SJSA1 (cell line): ENCODE data around the gene VCAM1. TPM values are rescaled to one million over a fixed set of nuclear protein-coding genes. Genes with fewer than 3 reads are reported as not detected.
A peak's percentile ranks its signal among the peaks of the same experiment; 100 is the strongest.
"Not testable (repeated sequence)": the region's sequence is repeated elsewhere in the genome, so short reads cannot be mapped to it uniquely, and the experiment has no call there.

ENCODE experiments used
- DNase-seq, 2 experiments: peaks; one replicate each; pipeline ENCODE4 v3.0.0-alpha.2; 2015 to 2020; ENCODE audit warnings: low spot score in 2 of 2, low read depth in 1 of 2
- H3K27ac ChIP-seq: fragments of 250-450 bp; sonication (Bioruptor Pico); 2 replicates; pipeline ENCODE4 v1.5.1; 2020; ENCODE audit warnings: mild to moderate bottlenecking, moderate library complexity
- H3K27me3 ChIP-seq: fragments of 250-450 bp; sonication (Bioruptor Pico); replicated peaks from 2 replicates; pipeline ENCODE4 v1.5.1; 2020; ENCODE audit warnings: mild to moderate bottlenecking, moderate library complexity
- H3K36me3 ChIP-seq: fragments of 250-450 bp; sonication (Bioruptor Pico); 2 replicates; pipeline ENCODE4 v1.5.1; 2020; ENCODE audit warnings: mild to moderate bottlenecking
- H3K4me1 ChIP-seq: fragments of 250-450 bp; sonication (Bioruptor Pico); replicated peaks from 2 replicates; pipeline ENCODE4 v1.6.1; 2021; ENCODE audit warnings: mild to moderate bottlenecking
- H3K4me3 ChIP-seq: fragments of 250-450 bp; sonication (Bioruptor Pico); 2 replicates; pipeline ENCODE4 v1.5.1; 2020; ENCODE audit warnings: mild to moderate bottlenecking
- H3K9me3 ChIP-seq: fragments of 250-450 bp; sonication (Bioruptor Pico); replicated peaks from 2 replicates; pipeline ENCODE4 v1.5.1; 2020; ENCODE audit warnings: mild to moderate bottlenecking
- total RNA-seq: library from RNA; depleted of rRNA; stranded (reverse); fragments of >200 nt; shearing (Covaris generic); gene quantifications from 2 replicates; pipeline ENCODE4 v1.2.3, GENCODE V29; 2014

VCAM1 gene
- total RNA-seq, 1 experiment from 2014 or later, result 11.0 TPM

DNA sequence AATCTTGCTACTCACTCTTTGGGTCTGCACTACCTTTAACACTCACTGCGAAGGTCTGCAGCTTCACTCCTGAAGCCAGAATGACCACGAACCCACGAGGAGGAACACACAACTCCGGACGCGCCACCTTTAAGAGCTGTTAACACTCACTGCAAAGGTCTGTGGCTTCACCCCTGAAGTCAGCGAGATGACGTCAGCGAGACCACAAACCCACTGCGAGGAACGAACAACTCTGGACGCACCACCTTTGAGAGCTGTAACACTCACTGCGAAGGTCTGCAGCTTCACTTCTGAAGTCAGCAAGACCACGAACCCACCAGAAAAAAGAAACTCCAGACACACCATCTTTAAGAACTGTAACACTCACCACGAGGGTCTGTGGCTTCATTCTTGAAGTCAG lies 6.5 kb upstream of the VCAM1 start:
- not testable (repeated sequence) for H3K4me3 ChIP-seq, DNase-seq, H3K36me3 ChIP-seq, H3K27me3 ChIP-seq, H3K9me3 ChIP-seq
- Histone ChIP-seq H3K4me1 (peaks cover 55% of the 10 kb centered on the region), H3K27ac (peak overlapping the region; percentile 81)

GRCh38 chr1:100713626-100714025 lies 5.9 kb upstream of the VCAM1 start:
- no peaks in the 10 kb centered on the region for H3K27me3 ChIP-seq
- H3K4me3 ChIP-seq, result no peak overlapping the region
- H3K36me3 ChIP-seq, result no peaks in the 10 kb centered on the region
- peaks cover 49% of the 10 kb centered on the region for H3K4me1 ChIP-seq
- DNase-seq, result peak; percentile 70 to 80
- H3K27ac ChIP-seq, result peak overlapping the region; percentile 81
- H3K9me3 ChIP-seq, result no peaks in the 10 kb centered on the region

DNA sequence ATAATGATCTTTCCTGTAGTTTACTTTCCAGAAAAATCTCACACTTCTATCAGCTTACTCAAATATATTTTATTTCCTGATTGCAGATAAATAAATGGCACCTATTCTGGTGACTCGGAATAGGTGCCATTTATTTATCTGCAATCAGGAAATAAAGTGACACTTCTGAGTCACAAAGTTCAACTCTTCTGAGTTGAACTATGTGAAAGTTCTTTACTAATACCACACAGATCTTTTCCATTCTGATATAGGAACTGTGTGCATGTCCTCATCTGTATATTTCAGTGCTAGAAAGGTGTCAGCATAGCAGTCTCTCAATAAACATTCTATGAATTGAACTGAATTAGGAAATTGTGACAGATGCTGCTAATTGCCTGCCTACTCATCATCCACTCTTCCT lies 4.9 kb upstream of the VCAM1 start:
- Histone ChIP-seq H3K4me1 (peaks cover 50% of the 10 kb centered on the region), H3K36me3 (no peaks in the 10 kb centered on the region), H3K4me3 (no peak overlapping the region), H3K9me3 (no peaks in the 10 kb centered on the region), H3K27me3 (no peaks in the 10 kb centered on the region), H3K27ac (no peak overlapping the region)
- DNase-seq, result no peak

DNA sequence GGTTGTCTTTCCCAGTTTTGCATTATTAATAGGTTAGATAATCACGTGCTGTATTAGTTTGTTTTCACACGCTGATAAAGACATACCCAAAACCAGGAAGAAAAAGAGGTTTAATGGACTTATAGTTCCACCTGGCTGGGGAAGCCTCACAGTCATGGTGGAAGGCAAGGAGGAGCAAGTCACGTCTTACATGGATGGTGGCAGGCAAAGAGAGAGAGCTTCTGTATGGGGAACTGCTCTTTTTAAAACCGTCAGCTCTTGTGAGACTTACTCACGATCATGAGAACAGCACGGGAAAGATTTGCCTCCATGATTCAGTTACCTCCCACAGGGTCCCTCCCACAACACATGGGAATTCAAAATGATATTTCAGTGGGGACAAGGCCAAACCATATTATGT lies 2.3 kb upstream of the VCAM1 start:
- H3K4me1 ChIP-seq, result peaks cover 54% of the 10 kb centered on the region
- H3K27me3 ChIP-seq, result no peaks in the 10 kb centered on the region
- H3K9me3 ChIP-seq, result no peaks in the 10 kb centered on the region
- H3K4me3 ChIP-seq, result no peak overlapping the region
- no peaks in the 10 kb centered on the region for H3K36me3 ChIP-seq
- no peak for DNase-seq
- no peak overlapping the region for H3K27ac ChIP-seq

- DNase-seq, result no peak
- no peaks in the 10 kb centered on the region for H3K36me3 ChIP-seq
Observed at GRCh38 chr1:100718581-100718980, 961 bp upstream of the VCAM1 start.

GRCh38 chr1:100720101-100720500 lies 559 bp downstream of the VCAM1 start:
- peaks cover 2% of the 10 kb centered on the region; the same call in 1 of the 2 replicates for H3K36me3 ChIP-seq
- peak in 1 of 2 experiments; percentile 22 for DNase-seq
- no peaks in the 10 kb centered on the region for H3K9me3 ChIP-seq
- peak overlapping the region; percentile 20 for H3K4me3 ChIP-seq
- peaks cover 35% of the 10 kb centered on the region for H3K4me1 ChIP-seq
- H3K27ac ChIP-seq, result peak overlapping the region; percentile 19; the same call in 1 of the 2 replicates
- no peaks in the 10 kb centered on the region for H3K27me3 ChIP-seq

More at GRCh38 chr1:100718581-100718980, 961 bp upstream of the VCAM1 start:
- H3K4me1 ChIP-seq, result peaks cover 48% of the 10 kb centered on the region
- no peak overlapping the region for H3K27ac ChIP-seq
- H3K4me3 ChIP-seq, result no peak overlapping the region
- H3K9me3 ChIP-seq, result no peaks in the 10 kb centered on the region
- no peaks in the 10 kb centered on the region for H3K27me3 ChIP-seq

DNA sequence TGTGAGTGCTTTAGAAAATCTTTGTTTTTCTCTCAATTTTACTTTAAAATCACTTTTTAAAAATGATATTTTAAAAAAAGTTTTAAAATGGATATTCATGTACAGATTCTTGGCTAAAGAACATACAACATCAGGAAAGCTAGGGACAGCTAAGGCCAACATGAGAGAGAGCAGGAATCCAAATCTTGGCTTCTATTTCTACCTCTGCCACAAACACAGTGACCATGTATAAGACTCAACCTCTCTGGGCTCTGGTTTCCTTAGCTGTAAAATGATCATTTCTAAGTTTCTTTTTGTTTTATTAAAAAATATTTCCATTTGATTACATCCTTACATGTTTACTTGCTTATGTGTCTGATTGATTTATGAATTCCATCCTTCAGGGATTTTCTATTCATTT lies 1.2 kb downstream of the VCAM1 start:
- H3K4me1 ChIP-seq, result peaks cover 35% of the 10 kb centered on the region
- H3K27me3 ChIP-seq, result no peaks in the 10 kb centered on the region
- H3K4me3 ChIP-seq, result peak overlapping the region; percentile 20; the same call in 1 of the 2 replicates
- H3K36me3 ChIP-seq, result peaks cover 4% of the 10 kb centered on the region; the same call in 1 of the 2 replicates
- H3K9me3 ChIP-seq, result no peaks in the 10 kb centered on the region
- peak in 1 of 2 experiments; percentile 16 for DNase-seq
- H3K27ac ChIP-seq, result peak overlapping the region; percentile 57; the same call in 1 of the 2 replicates

GRCh38 chr1:100721526-100722207 lies 2.1 kb downstream of the VCAM1 start:
- H3K4me1 ChIP-seq, result peaks cover 35% of the 10 kb centered on the region
- no peaks in the 10 kb centered on the region for H3K27me3 ChIP-seq
- peaks cover 4% of the 10 kb centered on the region for H3K36me3 ChIP-seq
- H3K9me3 ChIP-seq, result no peaks in the 10 kb centered on the region
- peak overlapping the region; percentile 57 for H3K27ac ChIP-seq
- peak; percentile 62 to 67 for DNase-seq
- H3K4me3 ChIP-seq, result peak overlapping the region; percentile 29

DNA sequence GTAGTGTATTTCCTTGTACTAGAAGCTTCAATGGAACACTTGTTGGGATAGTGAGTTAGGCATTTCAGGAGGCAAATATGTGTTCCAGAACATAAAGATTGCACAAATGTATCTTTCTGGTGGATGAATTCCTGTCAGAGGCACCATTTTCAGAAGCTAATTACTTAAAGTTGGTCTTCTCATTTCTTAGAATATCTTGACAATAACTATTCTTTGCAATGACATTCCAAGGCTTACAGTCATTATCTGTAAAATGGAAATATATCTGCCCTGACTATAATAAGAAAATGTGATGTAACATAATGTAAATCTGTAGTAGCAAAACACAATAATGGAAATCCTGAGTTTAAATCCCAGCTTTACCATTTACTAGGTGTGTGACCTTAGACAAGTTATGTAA lies 2.7 kb downstream of the VCAM1 start:
- Histone ChIP-seq H3K9me3 (no peaks in the 10 kb centered on the region), H3K27ac (peak overlapping the region; percentile 57), H3K4me3 (no peak overlapping the region), H3K4me1 (peaks cover 35% of the 10 kb centered on the region), H3K27me3 (no peaks in the 10 kb centered on the region), H3K36me3 (peaks cover 4% of the 10 kb centered on the region)
- DNase-seq, result no peak

DNA sequence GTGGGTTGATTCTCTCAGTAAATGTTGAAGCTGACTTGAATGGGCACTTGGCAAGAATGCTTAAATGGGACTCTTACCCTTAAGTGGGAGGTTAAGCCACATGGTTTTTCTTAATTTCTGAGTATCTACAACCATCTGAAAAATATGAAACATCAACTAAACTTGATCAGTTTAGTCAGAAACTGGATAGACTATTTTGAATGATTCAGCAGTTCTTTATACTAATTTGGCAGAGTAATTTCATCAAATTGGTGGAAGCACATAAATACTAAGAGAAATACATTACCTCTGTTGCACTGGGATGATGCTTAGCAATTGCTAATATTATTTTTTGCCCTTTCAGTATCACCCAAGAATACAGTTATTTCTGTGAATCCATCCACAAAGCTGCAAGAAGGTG lies 4.7 kb downstream of the VCAM1 start:
- peaks cover 4% of the 10 kb centered on the region for H3K36me3 ChIP-seq

GRCh38 chr1:100730130-100730529 lies 10.6 kb downstream of the VCAM1 start:
- H3K27ac ChIP-seq, result no peak overlapping the region
- no peak for DNase-seq
- H3K36me3 ChIP-seq, result peaks cover 2% of the 10 kb centered on the region
- H3K4me1 ChIP-seq, result peaks cover 9% of the 10 kb centered on the region
- no peak overlapping the region for H3K4me3 ChIP-seq
- H3K9me3 ChIP-seq, result no peaks in the 10 kb centered on the region
- no peaks in the 10 kb centered on the region for H3K27me3 ChIP-seq

More for the DNA sequence above, 4.7 kb downstream of the VCAM1 start:
- no peak for DNase-seq
- no peaks in the 10 kb centered on the region for H3K9me3 ChIP-seq
- no peak overlapping the region for H3K27ac ChIP-seq
- no peaks in the 10 kb centered on the region for H3K27me3 ChIP-seq
- H3K4me1 ChIP-seq, result peaks cover 28% of the 10 kb centered on the region
- H3K4me3 ChIP-seq, result no peak overlapping the region

GRCh38 chr1:100731309-100731708 lies 11.8 kb downstream of the VCAM1 start:
- no peaks in the 10 kb centered on the region for H3K27me3 ChIP-seq

DNA sequence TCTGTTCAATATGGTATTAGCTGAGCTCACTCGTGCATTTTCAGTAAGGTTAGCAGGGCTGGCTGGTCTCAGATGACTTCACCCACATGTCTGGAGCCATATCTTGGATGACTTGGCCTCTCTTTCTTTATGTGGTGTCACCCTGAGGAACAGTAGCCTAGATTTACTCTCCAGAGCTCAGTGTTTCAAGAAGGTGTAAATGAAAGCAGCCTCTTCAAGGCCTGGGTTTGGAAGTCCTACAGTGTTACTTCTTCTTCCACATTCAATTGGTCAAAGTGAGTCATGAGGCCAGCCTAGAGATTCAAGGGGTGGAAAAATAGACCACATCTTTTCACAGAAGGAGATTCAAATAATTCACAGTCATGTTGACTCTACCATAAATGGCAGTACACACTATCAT lies 12.2 kb downstream of the VCAM1 start:
- H3K4me1 ChIP-seq, result peaks cover 15% of the 10 kb centered on the region
- H3K4me3 ChIP-seq, result no peak overlapping the region
- H3K27me3 ChIP-seq, result no peaks in the 10 kb centered on the region
- H3K9me3 ChIP-seq, result no peaks in the 10 kb centered on the region
- no peak overlapping the region for H3K27ac ChIP-seq
- no peak for DNase-seq
- no peaks in the 10 kb centered on the region; the same call in 1 of the 2 replicates for H3K36me3 ChIP-seq

More at GRCh38 chr1:100731309-100731708, 11.8 kb downstream of the VCAM1 start:
- H3K9me3 ChIP-seq, result no peaks in the 10 kb centered on the region
- DNase-seq, result no peak
- no peaks in the 10 kb centered on the region; the same call in 1 of the 2 replicates for H3K36me3 ChIP-seq
- H3K4me3 ChIP-seq, result no peak overlapping the region
- H3K4me1 ChIP-seq, result peaks cover 11% of the 10 kb centered on the region
- no peak overlapping the region for H3K27ac ChIP-seq

DNA sequence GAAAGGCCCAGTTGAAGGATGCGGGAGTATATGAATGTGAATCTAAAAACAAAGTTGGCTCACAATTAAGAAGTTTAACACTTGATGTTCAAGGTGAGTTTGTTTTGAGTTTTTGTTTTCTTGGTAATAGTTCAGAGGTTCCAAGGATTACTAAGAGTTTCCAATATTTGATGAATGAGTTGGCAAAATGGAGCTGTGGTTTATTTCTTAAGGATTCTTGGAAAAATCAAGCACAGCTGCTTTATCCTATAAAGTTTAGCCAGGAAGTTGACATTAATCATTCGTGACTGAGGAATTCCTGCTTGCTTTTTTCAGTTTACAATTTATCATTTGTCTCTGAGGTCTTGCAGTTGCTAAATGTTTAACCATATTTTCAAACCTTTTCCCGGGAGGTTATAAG lies 15.1 kb downstream of the VCAM1 start:
- Histone ChIP-seq H3K27ac (0 out of 2 replicates have a peak overlapping the region, but pooled peaks have one; percentile 4), H3K4me3 (no peak overlapping the region), H3K36me3 (no peaks in the 10 kb centered on the region; the same call in 1 of the 2 replicates), H3K9me3 (no peaks in the 10 kb centered on the region), H3K4me1 (peaks cover 16% of the 10 kb centered on the region), H3K27me3 (no peaks in the 10 kb centered on the region)
- peak in 1 of 2 experiments; percentile 11 for DNase-seq
